Cerebellar nuclear complex (tissue), 1 donor: ENCODE measurements around the gene FOXI1.
"Not testable (repeated sequence)": the region's sequence is repeated elsewhere in the genome, so short reads cannot be mapped to it uniquely, and the experiment has no call there.

Experiments
- DNase-seq, 2 experiments: peaks; one replicate each; lab custom pipeline; 2025; lab: John Stamatoyannopoulos, UW

Gene FOXI1

DNA sequence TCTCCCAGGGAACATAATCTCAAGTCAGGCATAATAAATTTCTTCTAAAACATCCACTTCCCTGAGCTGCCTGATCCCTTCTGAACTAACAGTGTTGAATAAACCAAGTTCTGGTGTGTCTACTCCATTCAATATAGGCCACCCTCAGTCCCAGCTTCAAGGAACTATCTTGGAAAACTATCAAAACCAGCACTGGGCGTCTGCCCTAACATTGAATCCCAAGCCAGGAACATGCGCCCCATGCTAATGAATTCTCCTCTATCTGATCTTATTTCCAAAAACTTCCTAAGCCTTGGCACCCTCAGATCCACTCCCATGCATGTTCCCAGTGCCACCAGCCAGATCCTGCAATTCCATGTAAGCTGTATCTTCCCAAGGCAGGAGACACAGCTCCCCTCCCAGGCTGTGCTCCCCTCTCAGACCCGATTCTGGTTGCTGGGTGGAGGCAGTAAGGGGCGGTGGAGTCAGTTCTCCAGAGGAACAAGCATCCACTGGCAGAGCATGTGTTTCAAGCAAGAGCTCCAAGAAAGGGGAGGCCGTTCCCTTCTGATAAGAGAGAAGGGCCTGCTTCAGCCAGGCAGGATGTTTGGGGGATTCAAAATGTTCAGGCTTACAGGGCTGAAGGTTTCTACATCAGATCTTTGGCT is 13.1 kb upstream of the FOXI1 start:
- DNase-seq, result no peak

DNA sequence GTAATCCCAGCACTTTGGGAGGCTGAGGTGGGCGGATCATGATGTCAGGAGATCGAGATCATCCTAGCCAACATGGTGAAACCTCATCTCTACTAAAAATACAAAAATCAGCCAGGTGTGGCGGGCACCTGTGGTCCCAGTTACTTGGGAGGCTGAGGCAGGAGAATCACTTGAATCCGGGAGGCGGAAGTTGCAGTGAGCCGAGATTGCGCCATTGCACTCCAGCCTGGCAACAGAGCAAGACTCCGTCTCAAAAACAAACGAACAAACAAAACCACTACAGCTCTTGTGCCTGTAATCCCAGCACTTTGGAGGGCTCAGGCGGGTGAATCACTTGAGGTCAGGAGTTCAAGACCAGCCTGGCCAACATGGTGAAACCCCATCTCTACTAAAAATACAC is 11.4 kb upstream of the FOXI1 start:
- DNase-seq, result not testable (repeated sequence)

DNA sequence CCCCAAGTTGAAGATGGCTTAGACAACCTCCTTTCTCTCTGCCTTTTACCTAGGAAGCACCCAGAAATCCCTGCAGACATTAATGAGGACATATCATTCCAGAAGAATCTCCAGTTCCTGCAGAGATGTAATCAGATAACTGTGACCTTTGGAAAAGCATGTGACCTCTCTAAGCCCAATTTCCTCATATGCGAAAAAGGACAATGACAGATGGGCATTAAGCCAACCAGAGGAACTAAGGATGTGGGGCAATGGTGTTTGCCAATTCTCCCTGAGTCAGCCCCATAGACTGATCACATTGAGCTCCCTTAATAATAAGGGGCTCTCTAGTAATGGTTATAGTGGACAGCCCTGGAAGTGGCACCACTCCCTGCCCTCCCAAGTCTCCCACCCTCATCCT is 10.1 kb upstream of the FOXI1 start:
- no peak for DNase-seq

DNA sequence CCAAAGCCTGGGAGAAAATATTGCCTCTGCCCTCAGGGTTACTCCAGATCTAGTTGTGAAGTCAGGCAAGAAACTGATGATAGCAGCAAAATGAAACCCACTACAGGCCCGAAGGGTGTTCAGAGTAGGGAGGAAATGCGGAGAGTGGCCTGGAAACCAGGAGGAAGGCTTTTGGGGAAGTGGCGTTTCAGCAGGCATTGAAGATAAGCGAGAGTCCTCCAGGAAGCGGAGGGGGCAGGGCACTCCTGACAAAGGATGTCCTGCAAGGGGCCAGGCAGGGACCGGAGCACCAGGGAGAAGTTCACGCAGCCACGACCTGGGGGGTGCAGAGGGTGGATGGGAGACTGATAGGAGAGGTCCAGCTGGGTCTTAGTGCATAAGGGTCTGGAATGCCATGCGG is 7.8 kb upstream of the FOXI1 start:
- no peak for DNase-seq

DNA sequence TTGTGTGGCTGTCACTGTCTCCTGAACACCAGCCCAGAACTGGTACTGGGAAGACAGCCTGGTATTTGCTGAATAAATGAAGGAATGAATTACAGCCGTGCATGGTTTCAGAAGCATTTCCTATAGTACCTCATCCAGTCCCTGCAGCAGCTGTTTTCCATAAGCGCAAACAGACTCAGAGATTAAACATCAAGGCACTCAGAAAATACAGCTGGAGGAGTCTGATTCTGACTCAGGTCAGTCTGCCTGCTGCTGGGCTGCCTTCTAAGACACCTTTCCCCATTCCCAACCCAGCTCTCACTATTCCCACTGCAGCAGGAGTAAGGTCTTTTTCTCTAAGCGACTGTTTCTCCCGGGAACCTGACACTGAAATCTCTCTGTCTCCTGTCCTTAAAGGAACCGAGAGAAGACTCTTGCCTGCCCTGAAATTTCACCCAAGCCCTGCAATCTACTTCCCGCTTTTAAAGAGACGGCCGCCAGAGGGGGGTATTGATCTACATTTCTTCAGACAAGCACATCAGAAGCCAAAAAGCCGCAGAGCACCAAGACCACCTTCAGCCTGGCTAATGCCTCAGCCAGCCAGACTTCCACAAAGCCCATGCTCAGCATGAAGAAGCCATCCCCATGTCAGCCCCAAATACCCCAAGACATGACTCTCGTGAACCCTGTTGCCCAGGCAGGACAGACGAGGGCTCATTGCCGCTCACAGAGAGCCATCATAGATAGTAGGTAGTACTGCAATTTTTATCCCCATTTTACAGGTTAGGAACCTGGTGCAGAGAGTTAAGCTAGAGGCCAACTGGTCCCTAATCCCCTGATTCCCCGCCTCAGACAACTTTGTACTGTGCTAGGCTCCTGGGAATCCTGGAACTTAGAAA is 5.4 kb upstream of the FOXI1 start:
- no peak for DNase-seq

DNA sequence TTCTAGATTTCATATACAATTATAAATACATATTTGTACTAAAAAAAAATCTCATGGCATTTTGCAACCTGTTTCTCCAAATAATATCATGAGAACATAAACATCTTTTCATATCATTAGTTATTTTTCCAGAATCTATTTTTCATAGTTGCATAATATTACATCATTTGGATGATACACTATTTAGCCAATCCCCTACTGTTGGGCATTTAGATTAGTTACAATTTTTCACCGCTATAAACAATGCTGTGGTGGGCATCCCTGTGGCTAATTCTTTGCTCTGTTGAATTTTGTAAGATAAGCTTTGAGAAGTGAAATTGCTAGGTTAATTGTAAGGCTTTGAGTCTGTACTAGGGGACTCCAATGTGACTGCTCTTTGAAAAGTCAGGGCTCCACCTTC is 2.2 kb upstream of the FOXI1 start:
- DNase-seq, result no peak

DNA sequence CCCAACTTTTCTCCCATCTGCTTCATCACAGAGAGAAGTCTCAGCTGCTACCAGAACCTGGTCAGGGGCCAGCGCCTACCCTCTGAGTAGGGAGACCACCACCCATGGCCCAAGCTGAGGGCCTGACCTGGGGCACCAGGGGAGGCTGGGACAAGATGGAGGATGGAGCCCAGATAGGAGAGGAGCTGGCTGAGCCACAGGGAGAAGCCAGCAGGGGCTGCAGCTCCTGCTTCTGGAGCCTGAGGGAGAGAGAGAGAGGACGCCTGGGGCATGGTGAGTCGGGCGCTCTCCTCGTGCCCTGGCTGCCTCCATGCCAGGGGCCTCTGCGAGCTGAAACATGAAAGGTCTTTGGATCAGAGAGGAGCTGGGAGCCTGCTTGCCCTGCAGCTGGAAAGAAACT is 1.4 kb upstream of the FOXI1 start:
- DNase-seq, result no peak

DNA sequence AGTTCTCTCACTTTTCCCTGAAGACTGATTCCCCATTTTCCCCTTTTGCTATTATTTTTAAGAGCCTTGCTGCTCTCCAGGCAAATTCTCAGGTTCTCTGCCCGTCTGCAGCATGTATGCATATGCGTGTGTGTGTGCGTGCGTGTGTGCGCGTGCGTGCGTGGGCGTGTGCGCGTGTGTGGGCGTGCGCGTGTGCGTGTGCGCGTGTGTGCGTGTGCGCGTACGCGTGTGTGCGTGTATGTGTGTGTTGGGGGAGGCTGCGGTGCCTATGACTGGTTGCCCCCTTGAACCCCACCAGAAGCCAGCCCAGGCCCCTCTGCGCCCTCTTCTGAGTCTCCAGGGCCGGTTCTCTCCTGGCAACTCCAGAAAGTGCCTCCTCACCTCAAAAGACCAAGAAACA is 987 bp upstream of the FOXI1 start:
- no peak for DNase-seq

DNA sequence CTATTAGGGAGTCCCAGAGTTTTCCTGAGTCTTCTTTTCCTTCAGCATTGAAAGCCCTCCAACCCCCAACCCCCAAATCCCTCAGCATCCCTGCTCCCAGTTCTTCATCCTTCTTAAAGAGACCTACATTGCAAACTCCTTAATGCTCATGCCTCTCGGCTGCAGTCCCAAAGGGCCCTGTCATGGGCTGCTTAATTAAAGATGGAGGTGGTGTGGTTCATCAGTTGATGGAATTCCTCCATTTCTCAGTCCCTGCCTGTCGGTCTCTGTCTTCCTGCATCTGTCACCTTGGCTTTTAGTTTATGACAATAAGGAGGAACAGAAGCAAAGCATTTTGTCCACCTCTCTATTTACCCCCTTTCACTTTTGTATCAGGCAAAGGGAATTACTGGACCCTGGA is 2.0 kb downstream of the FOXI1 start:
- DNase-seq, result no peak

DNA sequence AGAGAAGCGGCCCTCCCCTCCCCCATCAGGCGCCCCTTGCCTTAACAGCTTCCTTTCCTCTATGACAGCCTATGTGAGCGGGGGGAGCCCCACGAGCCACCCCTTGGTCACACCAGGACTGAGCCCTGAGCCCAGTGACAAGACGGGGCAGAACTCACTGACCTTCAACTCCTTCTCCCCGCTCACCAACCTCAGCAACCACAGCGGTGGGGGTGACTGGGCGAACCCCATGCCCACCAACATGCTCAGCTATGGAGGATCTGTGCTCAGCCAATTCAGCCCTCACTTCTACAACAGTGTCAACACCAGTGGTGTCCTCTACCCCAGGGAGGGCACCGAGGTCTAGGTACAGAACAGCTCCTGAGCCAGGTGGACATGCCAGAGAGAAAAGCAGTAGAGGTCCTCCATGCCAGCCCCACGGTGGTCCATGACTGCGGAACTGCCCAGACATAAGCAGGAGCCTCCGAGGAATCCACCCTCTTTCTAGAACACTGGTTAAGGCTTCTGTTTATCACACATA is 2.6 kb downstream of the FOXI1 start:
- no peak for DNase-seq

DNA sequence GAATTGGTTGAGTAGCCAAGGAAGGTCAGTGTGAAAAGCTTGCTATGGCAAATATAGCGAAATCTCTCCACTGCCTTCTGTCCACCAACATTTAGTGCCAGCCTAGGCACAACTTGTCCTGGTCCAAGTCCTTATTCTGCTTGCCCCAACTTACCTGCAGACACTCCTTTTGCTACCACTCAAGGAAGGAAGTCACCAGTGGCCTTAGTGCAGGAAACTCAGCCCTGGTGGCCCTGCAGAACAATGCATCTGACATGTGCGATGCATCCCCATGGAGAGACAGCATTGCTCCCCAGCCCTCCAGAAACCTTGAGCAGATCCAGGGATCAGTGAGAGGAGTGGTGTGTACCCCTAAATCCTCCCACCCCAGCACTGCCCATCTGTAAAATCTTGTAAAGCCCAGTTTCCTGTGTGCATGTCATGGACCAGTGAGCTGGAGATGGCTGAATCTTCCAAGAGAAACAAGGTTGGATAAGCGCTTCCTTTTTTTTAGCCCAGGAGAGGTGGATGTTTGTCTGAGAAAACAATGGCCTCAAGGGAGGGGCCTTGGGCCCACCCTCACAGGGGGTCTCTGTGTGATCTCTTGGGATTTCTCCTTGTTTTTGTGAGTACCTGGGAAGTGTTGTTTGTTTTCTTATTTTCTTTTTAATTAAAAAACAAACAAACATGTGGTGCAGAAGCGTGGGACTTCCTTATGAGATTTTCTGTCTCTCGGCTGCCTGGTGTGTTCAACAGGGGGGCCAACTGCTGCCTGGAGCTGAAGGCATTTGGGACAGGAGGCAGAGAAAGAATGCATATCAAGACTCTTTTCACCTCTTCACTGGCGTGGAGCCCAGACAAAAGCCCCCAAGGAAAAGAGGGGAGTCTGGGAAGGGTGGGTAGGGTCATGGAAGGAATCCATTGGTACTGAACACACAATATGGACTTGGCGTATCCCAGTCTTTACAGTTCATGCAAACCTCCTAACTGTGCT is 3.6 kb downstream of the FOXI1 start:
- no peak for DNase-seq

DNA sequence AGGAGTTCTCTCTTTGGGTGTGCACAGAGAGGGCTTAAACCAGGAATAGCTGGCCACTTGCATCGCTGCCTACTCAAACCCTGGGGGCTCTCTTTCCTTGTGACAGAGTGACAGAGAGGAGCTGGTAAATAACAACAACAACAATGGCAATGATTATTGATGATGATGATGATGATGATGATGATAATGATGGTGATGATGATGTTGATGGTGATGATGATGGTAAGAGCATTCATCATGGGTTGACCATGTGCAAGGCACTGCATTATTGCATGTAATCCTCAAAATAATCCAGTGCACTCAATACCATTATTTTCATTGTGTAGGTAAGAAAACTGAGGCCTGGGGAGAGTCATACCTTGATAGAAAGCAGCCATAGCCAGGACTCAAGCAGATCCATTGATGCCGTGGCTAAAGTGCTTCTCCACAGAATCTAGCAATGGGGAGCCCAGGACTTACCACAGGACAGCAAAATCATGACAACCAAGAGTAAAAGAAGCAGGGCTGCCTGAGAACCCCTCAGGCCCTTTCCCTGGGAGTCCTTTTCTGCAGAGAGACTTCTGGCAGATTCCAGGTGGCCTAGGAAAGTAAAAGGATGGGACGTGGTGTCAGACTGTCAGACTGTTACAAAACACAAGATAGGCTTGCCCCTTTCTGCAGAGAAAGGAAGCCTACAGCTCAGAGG is 4.8 kb downstream of the FOXI1 start:
- DNase-seq, result no peak

DNA sequence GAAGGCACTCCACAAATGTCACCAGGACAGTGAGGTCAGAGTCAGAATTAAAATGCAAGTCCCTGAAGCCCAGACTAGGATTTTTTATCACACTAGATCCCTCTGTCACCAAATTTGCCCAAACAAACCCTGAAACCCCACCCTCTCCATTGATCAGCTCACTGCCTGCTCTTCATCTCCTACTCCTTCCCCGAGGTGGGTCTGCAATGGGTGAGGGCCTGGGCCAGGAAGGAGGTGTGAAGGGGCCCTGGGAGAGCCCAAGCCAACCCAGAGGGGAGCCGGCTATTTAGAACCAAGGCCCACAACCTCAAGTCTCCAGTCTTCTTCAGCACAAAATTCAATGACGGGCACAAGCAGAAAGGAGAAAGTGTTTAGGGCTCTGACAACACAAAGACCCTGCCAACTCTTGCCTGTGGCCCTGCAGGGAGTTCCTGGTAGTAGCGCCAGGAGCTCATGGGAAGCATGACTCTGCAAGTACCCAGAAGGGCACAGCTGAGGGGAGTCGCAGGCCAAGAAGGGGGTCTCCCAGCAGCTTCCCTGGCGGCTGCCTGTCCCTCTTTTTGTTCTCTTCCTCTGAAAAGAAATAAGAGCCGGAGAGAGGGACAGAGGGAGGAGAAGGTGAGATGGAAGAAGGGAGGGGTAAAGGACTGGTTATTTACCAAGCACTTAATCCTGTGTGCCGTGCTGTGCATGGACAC is 5.5 kb downstream of the FOXI1 start:
- DNase-seq, result no peak

DNA sequence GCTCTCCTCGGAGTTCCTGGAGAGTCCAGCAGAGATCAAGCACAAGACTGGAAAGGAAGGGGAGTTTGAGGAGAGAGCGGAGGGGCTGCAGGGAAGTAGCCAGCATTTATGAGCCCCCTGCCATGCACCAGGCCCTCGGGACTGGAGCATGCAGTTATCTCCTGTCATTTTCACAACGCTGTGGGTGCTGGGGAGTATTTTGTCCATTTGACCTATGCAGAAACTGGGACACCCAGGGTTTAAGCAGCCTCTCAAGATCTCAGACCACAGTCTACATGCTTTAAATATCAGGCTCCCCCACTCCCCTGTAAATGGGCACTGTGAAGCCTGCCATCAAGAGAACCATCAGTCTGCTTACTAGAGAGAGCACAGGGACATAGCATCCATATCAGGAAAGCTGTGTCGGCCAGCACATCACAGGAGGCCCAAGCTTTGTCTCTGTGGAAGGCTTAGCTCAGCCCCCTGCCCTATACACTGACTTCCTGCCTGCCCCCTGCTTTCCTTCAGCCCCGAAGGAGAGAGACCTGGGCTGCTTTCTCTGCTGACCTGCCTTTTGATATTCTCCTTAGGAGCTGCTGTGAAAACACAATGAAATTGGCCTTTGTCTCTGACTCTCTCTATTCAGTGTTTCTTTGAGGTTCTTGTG is 7.3 kb downstream of the FOXI1 start:
- no peak for DNase-seq

DNA sequence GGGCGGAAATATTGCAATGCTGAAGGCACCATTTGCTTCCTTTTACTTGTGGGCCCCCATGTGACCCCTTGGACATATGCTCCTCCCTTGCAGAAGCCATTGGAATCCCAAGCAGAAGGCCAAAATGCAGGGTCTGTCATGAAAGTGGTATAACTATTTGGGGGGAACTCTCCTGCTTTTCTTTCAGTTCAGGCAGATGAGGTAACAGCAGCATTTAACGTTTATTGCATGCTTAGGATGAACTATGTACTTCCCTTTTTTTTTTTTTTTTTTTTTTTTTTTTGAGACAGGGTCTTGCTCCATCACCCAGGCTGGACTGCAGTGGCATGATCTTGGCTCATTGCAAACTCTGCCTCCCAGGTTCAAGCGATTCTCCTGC is 7.8 kb downstream of the FOXI1 start:
- DNase-seq, result no peak

DNA sequence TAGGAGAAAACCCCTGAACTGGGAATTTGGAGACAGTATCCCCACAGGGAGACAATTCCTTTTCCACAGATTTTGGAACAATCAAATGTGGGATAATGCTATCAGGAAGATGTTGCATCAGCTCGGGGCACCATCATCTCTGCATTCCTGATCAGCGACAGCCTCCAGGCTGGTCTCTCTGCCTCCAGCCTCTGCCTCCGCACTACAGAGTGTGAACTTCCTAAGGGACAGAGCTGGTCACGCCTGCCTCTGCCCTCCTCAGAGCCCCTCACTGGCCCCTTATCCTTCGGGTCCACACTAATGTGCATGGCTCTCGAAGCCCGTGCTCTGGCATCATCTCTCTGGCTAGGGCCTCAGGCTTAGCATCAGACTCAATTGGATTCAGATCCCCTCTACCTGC is 8.6 kb downstream of the FOXI1 start:
- DNase-seq, result no peak

DNA sequence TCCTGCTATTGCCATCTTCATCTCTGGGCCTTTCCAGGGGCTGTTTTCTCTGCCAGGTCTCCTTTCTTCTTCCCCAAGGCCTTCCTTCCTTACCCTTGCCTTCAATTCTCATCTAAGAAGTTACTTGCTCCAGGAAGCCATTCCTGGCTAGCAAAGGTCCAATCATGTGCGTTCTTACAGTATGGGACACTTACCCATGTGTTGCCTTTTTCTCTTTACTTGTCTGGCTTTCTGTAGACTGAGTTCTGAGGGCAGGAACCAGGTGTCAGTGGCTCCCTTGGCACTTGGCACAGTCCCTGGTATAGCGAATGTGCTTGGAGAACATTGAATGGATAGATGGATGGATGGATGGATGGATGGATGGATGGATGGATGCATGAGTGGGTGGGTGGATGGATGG is 10.2 kb downstream of the FOXI1 start:
- no peak for DNase-seq

DNA sequence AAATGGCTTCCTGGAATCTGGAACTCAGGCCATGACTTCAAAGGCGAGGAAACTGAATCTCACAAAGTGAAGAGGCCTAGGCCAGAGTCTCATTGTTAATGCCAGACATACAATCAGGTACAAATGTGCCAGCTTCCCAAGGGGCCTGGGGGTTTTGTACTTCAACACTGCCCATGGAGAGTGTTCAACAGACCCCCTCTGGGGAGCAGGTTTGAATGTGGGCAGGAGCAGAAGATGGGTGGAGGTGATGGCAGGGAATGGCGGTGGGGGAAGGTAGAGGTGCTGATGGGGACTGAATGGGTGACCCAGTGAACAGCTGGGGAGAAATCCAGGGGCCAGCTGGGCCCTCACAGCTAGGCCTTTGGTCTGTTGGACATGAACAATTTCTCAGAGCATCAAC is 12.0 kb downstream of the FOXI1 start:
- DNase-seq, result no peak

DNA sequence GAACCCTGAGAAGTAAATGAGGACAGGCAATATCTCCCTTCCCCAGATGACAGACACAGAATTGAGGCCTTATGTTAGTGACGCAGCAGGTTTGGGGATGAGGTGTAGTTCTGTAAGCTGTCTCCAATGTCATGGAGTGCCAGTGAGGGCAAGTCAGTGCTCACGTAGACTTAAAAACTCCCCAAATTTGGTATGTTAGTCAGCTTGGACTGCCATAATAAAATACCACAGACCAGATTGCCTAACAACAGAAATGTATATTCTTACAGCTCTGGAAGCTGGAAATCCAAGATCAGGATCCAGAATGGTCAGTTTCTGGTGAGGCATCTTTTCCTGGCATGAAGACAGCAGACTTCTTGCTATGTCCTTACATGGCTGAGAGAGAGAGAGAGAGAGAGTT is 14.9 kb downstream of the FOXI1 start:
- no peak for DNase-seq

DNA sequence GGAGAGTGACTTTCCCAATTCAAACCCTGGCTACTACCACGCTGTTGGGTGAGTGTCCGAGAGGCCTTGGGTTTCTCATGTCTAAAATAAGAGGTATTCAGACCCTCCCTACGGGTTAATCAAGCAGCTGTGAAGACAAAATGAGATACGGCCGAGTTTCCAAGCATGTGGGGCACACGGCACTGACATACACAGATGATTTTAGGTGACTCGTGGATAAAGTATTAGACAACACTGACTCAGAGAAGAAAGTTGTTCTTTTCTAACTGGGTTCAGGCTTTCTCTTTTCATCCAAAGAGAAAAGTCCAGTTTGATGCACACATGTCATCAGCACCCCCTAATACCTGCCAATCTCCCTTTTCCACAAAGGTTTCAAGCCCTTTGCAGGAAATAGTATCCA is 15.6 kb downstream of the FOXI1 start:
- no peak for DNase-seq

DNA sequence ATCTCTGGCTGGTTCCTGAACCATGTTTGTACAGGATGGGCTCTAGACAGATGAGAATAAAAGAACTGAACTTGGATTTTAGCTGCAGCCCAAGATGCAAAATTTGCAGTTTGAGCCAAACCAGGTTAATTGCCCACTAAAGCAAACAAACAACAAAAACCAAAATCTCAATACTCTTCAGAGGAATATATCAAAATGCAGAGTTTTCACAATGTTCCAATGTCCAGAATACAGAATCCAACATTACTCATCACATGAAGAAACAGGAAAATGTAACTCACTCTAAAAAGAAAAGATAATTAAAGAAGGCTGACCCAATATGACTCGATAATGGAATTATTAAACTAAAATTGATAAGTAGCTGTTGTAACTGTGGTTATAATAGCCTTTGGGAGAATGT is 20.4 kb downstream of the FOXI1 start:
- DNase-seq, result no peak
